ENCODE data around the gene ELANE. TPM values are rescaled to one million over a fixed set of nuclear protein-coding genes. Genes with fewer than 3 reads are reported as not detected.
A peak's percentile ranks its signal among the peaks of the same experiment; 100 is the strongest.

The ELANE gene
- total RNA-seq, 1 donor from 2014 or later: 0.52 TPM

GRCh38 chr19:827314-827709 lies 24.8 kb upstream of the ELANE start:
- Histone ChIP-seq H3K27ac (no peak overlapping the region), H3K27me3 (peaks cover 20% of the 10 kb centered on the region), H3K4me1 (peaks cover 4% of the 10 kb centered on the region), H3K9me3 (no peaks in the 10 kb centered on the region), H3K4me3 (no peak overlapping the region), H3K36me3 (no peaks in the 10 kb centered on the region)
- intact Hi-C loops (cut with DNase I): no loop called here
- TF ChIP-seq CTCF (IDR thresholded peaks at IDR 0.05): no peak
- no peak for ATAC-seq
- no peak for DNase-seq

DNA sequence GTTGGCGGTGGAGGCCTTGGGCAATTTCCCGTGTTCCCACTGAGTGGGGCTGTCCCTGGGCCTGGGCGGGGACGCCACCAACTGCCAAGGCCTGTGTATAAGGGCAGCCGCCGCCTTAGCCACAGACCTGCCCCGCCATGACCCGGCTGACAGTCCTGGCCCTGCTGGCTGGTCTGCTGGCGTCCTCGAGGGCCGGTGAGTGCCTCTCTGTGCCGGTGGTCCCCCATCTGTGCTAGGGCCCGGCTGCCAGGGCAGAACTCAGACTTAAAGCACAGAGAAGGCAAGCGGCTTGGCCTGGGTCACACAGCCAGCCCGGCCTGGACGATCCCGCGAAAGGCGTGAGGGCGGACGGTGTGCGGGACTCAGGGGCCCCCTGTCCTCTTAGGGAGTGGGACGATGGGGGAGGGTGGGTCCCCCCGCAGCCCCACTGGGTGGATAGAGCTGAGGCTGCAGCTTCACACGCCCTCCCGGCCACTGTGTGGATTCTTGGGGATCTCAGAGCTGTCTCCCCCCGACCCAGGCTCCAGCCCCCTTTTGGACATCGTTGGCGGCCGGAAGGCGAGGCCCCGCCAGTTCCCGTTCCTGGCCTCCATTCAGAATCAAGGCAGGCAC lies 24.3 kb upstream of the ELANE start, which contains the start of gene AZU1:
Gene AZU1, plus strand, starts transcription at position 128 of the 612 bp plus-strand sequence. Its CDS starts 10 bp downstream, at position 138.
- intact Hi-C loops (cut with DNase I): no loop called here
- no peak for TF ChIP-seq CTCF (IDR thresholded peaks at IDR 0.05)
- H3K4me1 ChIP-seq: peaks cover 4% of the 10 kb centered on the region
- no peaks in the 10 kb centered on the region for H3K36me3 ChIP-seq
- no peak within 1 kb of the TSS for H3K4me3 ChIP-seq
- DNase-seq (peak; percentile 74), ATAC-seq (peak; percentile 77)
- no peaks in the 10 kb centered on the region for H3K9me3 ChIP-seq
- H3K27ac ChIP-seq: no peak within 1 kb of the TSS
- H3K27me3 ChIP-seq: peaks cover 15% of the 10 kb centered on the region

GRCh38 chr19:829129-829758 lies 22.9 kb upstream of the ELANE start:
- no peak for DNase-seq
- Histone ChIP-seq H3K9me3 (no peaks in the 10 kb centered on the region), H3K4me3 (no peak overlapping the region), H3K27ac (no peak overlapping the region), H3K4me1 (no peaks in the 10 kb centered on the region), H3K27me3 (peaks cover 5% of the 10 kb centered on the region), H3K36me3 (no peaks in the 10 kb centered on the region)
- no peak for ATAC-seq
- intact Hi-C loops (cut with DNase I): no loop called here
- TF ChIP-seq CTCF (IDR thresholded peaks at IDR 0.05): no peak

GRCh38 chr19:831407-832369 lies 20.4 kb upstream of the ELANE start:
- H3K9me3 ChIP-seq: no peaks in the 10 kb centered on the region
- ATAC-seq (no peak), DNase-seq (no peak)
- no peak for TF ChIP-seq CTCF (IDR thresholded peaks at IDR 0.05)
- intact Hi-C loops (cut with DNase I): no loop called here
- H3K27me3 ChIP-seq: peaks cover 11% of the 10 kb centered on the region
- H3K27ac ChIP-seq: no peak overlapping the region
- H3K4me1 ChIP-seq: no peaks in the 10 kb centered on the region
- H3K4me3 ChIP-seq: no peak overlapping the region
- H3K36me3 ChIP-seq: no peaks in the 10 kb centered on the region

GRCh38 chr19:834216-834615 lies 17.9 kb upstream of the ELANE start:
- no peak overlapping the region for H3K27ac ChIP-seq
- ATAC-seq: no peak
- intact Hi-C loops (cut with DNase I): no loop called here

More at GRCh38 chr19:834216-834615, 17.9 kb upstream of the ELANE start:
- peaks cover 25% of the 10 kb centered on the region for H3K27me3 ChIP-seq
- TF ChIP-seq CTCF (IDR thresholded peaks at IDR 0.05): no peak
- no peaks in the 10 kb centered on the region for H3K36me3 ChIP-seq
- H3K9me3 ChIP-seq: no peaks in the 10 kb centered on the region
- no peak for DNase-seq
- H3K4me3 ChIP-seq: no peak overlapping the region
- no peaks in the 10 kb centered on the region for H3K4me1 ChIP-seq

All from upper lobe of right lung (tissue), 1 donor.